ENCODE data around the gene LAMA2. TPM values are rescaled to one million over a fixed set of nuclear protein-coding genes. Genes with fewer than 3 reads are reported as not detected.

The LAMA2 gene
- total RNA-seq, 4 donors from 2014 or later: 97.3 to 509 (median 200) TPM

DNA sequence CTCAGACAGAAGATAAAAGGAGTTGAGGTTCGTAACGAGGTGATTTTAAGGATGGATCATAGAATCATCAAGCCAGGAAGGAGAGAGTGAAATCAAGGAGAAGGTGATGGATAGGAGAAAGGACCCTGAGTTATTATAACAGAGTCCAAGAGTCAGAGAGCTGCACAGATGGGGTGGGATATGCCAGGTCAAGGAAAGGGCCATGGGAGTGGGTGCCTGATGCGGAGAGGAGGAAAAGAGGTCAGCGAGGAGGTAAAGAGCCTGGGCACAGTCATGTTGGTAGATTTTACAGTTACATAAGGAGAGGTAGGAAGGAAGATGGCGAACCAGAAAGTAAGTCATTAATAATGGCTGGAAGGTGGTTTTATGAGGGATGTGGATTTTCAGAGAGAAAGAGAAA lies 114.9 kb downstream of the LAMA2 start:
- ATAC-seq (ENCODE audit: low FRiP score) (no peak), DNase-seq (ENCODE audit: low spot score) (no peak)
- TF ChIP-seq, protein P1, sequence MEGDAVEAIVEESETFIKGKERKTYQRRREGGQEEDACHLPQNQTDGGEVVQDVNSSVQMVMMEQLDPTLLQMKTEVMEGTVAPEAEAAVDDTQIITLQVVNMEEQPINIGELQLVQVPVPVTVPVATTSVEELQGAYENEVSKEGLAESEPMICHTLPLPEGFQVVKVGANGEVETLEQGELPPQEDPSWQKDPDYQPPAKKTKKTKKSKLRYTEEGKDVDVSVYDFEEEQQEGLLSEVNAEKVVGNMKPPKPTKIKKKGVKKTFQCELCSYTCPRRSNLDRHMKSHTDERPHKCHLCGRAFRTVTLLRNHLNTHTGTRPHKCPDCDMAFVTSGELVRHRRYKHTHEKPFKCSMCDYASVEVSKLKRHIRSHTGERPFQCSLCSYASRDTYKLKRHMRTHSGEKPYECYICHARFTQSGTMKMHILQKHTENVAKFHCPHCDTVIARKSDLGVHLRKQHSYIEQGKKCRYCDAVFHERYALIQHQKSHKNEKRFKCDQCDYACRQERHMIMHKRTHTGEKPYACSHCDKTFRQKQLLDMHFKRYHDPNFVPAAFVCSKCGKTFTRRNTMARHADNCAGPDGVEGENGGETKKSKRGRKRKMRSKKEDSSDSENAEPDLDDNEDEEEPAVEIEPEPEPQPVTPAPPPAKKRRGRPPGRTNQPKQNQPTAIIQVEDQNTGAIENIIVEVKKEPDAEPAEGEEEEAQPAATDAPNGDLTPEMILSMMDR (IDR thresholded peaks at IDR 0.05): no peak

DNA sequence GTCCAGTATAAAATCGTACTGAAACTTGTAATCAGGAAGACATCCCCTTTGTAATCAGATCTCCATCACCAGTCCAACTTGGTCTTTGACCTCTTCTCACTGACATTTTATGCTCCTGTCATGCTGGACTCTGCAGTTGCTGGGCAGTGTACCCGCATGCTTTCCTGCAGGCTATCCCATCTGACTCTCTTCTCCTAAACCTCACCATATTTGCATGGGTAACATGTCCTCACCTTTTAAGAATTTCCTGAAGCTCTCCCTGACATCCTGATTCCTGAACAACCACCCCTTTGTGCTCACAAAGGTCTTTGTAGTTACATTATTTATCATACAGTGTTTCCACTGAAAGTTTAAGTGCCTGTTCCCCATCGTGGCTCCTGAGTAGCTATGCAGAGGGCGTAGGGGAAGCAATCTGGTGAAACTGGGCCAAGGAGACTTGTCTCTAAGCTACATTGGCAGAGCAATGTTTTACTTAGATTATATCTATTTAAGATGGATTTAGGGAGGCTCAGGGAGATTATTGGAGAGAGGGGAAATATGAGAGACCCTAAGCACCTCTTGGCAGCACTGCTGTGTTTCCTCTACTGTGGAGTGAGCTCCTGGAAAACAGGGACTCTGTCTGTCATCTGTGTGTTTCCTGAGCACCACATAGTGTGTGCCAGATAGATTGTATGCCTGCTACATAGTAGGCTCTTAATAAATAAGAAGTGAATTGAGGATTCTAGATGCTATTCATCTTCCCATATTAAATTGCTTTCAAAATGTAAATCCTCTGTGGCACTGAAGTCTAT lies 124.0 kb downstream of the LAMA2 start:
- no peak for DNase-seq (ENCODE audit: low spot score)
- TF ChIP-seq, protein P1 (IDR thresholded peaks at IDR 0.05): no peak
- no peak for ATAC-seq (ENCODE audit: low FRiP score)

DNA sequence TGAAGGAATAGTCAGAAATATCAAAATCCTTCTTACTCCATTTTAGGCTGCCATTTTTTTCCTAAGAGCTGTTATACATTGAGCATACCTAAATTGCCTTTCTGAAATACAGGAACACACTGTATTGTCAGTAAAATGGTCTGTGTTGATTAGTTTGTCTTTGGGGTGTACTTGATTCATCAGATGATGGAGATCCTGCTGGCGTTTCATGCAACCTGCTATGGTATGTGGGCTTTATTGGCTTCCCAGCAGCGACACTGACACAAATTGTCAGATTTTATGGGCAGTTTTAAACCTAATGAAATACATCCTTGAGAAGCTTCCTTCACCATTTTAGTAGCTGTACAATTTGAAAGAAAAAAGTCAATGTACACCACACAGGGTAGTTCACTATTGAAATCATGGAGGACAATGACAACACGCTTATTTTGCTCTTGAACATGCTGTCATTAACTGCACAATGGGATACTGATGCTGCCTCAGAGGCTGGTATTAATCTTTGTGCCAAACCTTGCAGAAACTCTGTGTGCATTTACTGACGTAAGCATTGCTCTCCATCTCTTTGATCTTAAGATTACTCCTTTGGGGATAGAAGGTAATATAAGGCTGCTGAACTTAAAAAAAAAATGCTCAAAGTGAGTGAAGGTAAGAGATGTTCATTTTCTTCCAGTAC lies 124.9 kb downstream of the LAMA2 start:
- DNase-seq (ENCODE audit: low spot score) (no peak), ATAC-seq (ENCODE audit: low FRiP score) (no peak)
- TF ChIP-seq, protein P1 (IDR thresholded peaks at IDR 0.05): no peak

DNA sequence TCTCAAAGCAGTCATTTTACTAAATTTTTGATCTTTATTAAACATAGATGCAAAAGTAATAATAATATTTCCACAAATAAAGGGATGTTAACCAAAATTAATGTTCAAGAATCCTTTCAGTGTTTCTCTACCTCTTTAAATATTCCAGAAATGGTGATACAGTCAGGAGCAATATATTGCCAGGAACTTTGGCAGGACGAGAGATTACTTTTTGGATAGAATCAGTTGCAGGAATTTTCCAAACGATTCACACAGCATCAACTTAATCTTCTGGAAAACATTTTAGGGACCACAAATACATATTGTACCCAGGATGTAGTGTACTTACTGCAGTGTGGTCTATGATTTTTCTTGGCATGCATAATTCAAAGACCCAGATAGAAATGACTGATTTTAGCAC lies 125.7 kb downstream of the LAMA2 start:
- TF ChIP-seq, protein P1 (IDR thresholded peaks at IDR 0.05): no peak
- DNase-seq (ENCODE audit: low spot score) (no peak), ATAC-seq (ENCODE audit: low FRiP score) (no peak)

DNA sequence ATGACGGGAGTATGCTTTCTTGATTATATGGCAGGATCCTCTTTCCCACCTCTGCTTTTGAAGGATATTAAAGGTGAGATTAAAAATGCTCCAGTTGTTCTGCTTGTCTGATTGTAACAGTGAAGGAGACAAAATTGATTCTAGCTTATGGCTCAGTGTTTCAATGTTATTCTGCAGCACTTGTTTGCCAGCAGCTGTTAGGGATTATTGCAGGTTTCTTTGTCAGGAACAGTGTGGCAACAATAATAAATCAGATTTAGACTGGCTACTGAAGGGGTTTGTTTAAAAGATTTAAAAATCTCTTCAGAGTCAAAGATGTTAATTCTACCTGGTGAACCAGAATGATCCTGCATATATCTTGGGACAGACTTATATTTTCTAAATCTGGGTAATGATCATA lies 126.9 kb downstream of the LAMA2 start:
- ATAC-seq (ENCODE audit: low FRiP score) (no peak), DNase-seq (ENCODE audit: low spot score) (no peak)
- TF ChIP-seq, protein P1 (IDR thresholded peaks at IDR 0.05): no peak

DNA sequence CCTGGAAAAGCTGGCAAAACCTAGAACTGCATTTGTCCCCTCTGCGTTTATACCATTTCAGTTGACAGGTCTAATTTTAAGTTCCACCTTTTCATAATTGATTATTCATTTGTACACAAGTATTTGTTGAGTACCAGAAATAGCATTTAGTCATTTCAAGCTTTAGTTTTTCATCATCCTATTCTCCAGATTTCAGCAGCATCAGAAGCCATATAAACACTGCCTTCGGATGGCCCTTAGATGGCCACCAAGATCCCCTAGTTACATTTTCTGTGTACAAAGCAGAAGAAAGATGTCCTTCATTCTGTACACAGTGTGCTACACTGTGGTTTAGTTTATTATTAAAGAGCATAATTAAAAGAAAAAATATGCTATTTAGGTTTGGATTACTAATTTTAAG lies 131.4 kb downstream of the LAMA2 start:
- no peak for ATAC-seq (ENCODE audit: low FRiP score)
- TF ChIP-seq, protein P1 (IDR thresholded peaks at IDR 0.05): no peak

DNA sequence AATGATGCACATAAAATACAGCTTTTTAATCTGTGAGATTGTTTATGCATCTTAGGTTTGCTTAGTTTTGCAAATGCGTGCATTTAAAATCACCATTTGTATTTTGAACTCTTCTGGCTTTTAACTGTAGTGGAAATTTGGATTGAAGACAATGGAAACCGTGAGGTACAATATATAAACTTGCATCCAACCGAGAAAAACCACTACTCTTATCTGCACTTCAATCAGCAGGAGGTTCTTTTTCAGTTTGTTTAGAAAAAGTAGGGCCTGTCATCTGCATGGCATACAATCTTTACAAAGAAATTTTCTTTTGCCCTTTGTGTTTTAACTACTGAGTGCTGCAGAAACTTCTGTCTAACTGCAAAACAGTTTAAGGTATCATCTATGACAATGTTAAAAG lies 132.8 kb downstream of the LAMA2 start:
- ATAC-seq (ENCODE audit: low FRiP score) (no peak), DNase-seq (ENCODE audit: low spot score) (no peak)
- TF ChIP-seq, protein P1 (IDR thresholded peaks at IDR 0.05): no peak

More for the DNA sequence above, 131.4 kb downstream of the LAMA2 start:
- no peak for DNase-seq (ENCODE audit: low spot score)

Data from omental fat pad (tissue), 4 donors.